Measurements from ENCODE around the gene NCOA7.

- TF ChIP-seq CTCF (IDR thresholded peaks at IDR 0.05): no peak
- no peak for TF ChIP-seq POLR2AphosphoS5 (IDR thresholded peaks at IDR 0.05)
- no peak for TF ChIP-seq POLR2A (IDR thresholded peaks at IDR 0.05)
Measured at GRCh38 chr6:125798734-125799508, 8.2 kb downstream of the NCOA7 start.
